HEK293 (cell line): ENCODE results near the gene ZFHX3.
A peak's percentile ranks its signal among the peaks of the same experiment; 100 is the strongest.

Experiments
- CTCF ChIA-PET: fragments of 350-600 bp; formaldehyde crosslinking; extraction: SDS; loops from one replicate; lab custom pipeline; 2021; ENCODE audit warnings: antibody characterized with exemption; lab: Yijun Ruan, JAX
- POLR2A ChIA-PET: fragments of 300-600 bp; formaldehyde crosslinking; extraction: SDS; loops from one replicate; lab custom pipeline; 2020; ENCODE audit warnings: antibody characterized with exemption, inconsistent platforms; lab: Yijun Ruan, JAX
- H3K27ac ChIP-seq: fragments of 200-500 bp; sonication (Bioruptor generic); 2 replicates; pipeline ENCODE4 v1.5.1; 2014; ENCODE audit warnings: low read depth, low read length, control low read depth, inconsistent platforms; ENCODE audit errors: extremely low read depth
- H3K36me3 ChIP-seq, 2 experiments: fragments of 200-500 bp in 1 of 2; sonication (Bioruptor generic) in 1 of 2; 1 replicate in 1 of 2; 2 replicates in 1 of 2; pipeline ENCODE4 v1.5.1; 2014 to 2017; ENCODE audit warnings: inconsistent platforms in 2 of 2, low read length in 2 of 2; ENCODE audit not compliant: control insufficient read depth in 2 of 2, insufficient read depth in 1 of 2
- H3K4me1 ChIP-seq: fragments of 200-500 bp; sonication (Bioruptor generic); 2 replicates; pipeline ENCODE4 v1.5.1; 2014; ENCODE audit warnings: mild to moderate bottlenecking, low read length, inconsistent platforms; ENCODE audit not compliant: control insufficient read depth, insufficient read depth
- H3K4me3 ChIP-seq: 2 replicates; pipeline ENCODE4 v1.5.1; 2011; ENCODE audit warnings: low read depth, mild to moderate bottlenecking, control low read depth, low read length, moderate library complexity
- H3K9me3 ChIP-seq: fragments of 200-500 bp; sonication (Bioruptor generic); 2 replicates; pipeline ENCODE4 v1.5.1; 2014; ENCODE audit warnings: low read depth, low read length, inconsistent platforms; ENCODE audit not compliant: control insufficient read depth, insufficient read depth
- BCL11A ChIP-seq: fragments of 450-650 bp; formaldehyde crosslinking; IDR thresholded peaks from 2 replicates; pipeline ENCODE4 v1.5.1; 2016; ENCODE audit warnings: low read depth, missing biosample characterization, missing genetic modification characterization
- FEZF1 ChIP-seq: fragments of 450-650 bp; formaldehyde crosslinking; IDR thresholded peaks from 2 replicates; pipeline ENCODE4 v1.5.1; 2016; ENCODE audit warnings: missing biosample characterization, missing genetic modification characterization
- KLF1 ChIP-seq: fragments of 450-650 bp; formaldehyde crosslinking; IDR thresholded peaks from 2 replicates; pipeline ENCODE4 v1.5.1; 2016; ENCODE audit warnings: missing biosample characterization, missing genetic modification characterization
- KLF7 ChIP-seq: fragments of 450-650 bp; formaldehyde crosslinking; IDR thresholded peaks from 2 replicates; pipeline ENCODE4 v1.5.1; 2016; ENCODE audit warnings: missing biosample characterization, missing genetic modification characterization, borderline replicate concordance
- TCF7L2 ChIP-seq: IDR thresholded peaks from 2 replicates; pipeline ENCODE4 v1.6.1; 2011; ENCODE audit warnings: low read depth, mild to moderate bottlenecking, inconsistent platforms, low read length, moderate library complexity, borderline replicate concordance
- YY1 ChIP-seq: fragments of 450-650 bp; formaldehyde crosslinking; IDR thresholded peaks from 2 replicates; pipeline ENCODE4 v1.5.1; 2018; ENCODE audit warnings: missing biosample characterization, missing genetic modification characterization
- YY2 ChIP-seq: fragments of 450-650 bp; formaldehyde crosslinking; IDR thresholded peaks from 2 replicates; pipeline ENCODE4 v1.5.1; 2016; ENCODE audit warnings: missing biosample characterization, missing genetic modification characterization
- ZBTB48 ChIP-seq: fragments of 450-650 bp; formaldehyde crosslinking; IDR thresholded peaks from 2 replicates; pipeline ENCODE4 v1.5.1; 2016; ENCODE audit warnings: missing biosample characterization, missing genetic modification characterization
- ZNF19 ChIP-seq: fragments of 450-650 bp; formaldehyde crosslinking; IDR thresholded peaks from 2 replicates; pipeline ENCODE4; 2016; ENCODE audit warnings: missing biosample characterization, missing genetic modification characterization, low read depth
- ZNF223 ChIP-seq: fragments of 450-650 bp; formaldehyde crosslinking; IDR thresholded peaks from 2 replicates; pipeline ENCODE4 v1.5.1; 2016; ENCODE audit warnings: missing biosample characterization, missing genetic modification characterization
- ZNF335 ChIP-seq: fragments of 450-650 bp; formaldehyde crosslinking; conservative IDR thresholded peaks from 2 replicates; pipeline ENCODE4 v1.5.1; 2016; ENCODE audit warnings: missing biosample characterization, missing genetic modification characterization
- ZNF391 ChIP-seq: fragments of 450-650 bp; formaldehyde crosslinking; IDR thresholded peaks from 2 replicates; pipeline ENCODE4 v1.5.1; 2016; ENCODE audit warnings: low read depth, missing biosample characterization, missing genetic modification characterization, borderline replicate concordance
- ZNF416 ChIP-seq: fragments of 450-650 bp; formaldehyde crosslinking; IDR thresholded peaks from 2 replicates; pipeline ENCODE4 v1.5.1; 2016; ENCODE audit warnings: missing biosample characterization, missing genetic modification characterization
- ZNF48 ChIP-seq: fragments of 450-650 bp; formaldehyde crosslinking; IDR thresholded peaks from 2 replicates; pipeline ENCODE4 v1.5.1; 2016; ENCODE audit warnings: missing biosample characterization, missing genetic modification characterization
- ZNF660 ChIP-seq: fragments of 450-650 bp; IDR thresholded peaks from 2 replicates; pipeline ENCODE4 v1.5.1; 2018; ENCODE audit warnings: missing biosample characterization, mild to moderate bottlenecking, missing genetic modification characterization
- ZNF701 ChIP-seq: fragments of 450-650 bp; formaldehyde crosslinking; IDR thresholded peaks from 2 replicates; pipeline ENCODE4 v1.5.1; 2016; ENCODE audit warnings: missing biosample characterization, missing genetic modification characterization
- ZNF776 ChIP-seq: fragments of 450-650 bp; formaldehyde crosslinking; IDR thresholded peaks from 2 replicates; pipeline ENCODE4 v1.5.0; 2017; ENCODE audit warnings: missing biosample characterization, missing genetic modification characterization, borderline replicate concordance
- ZNF777 ChIP-seq: fragments of 450-650 bp; formaldehyde crosslinking; IDR thresholded peaks from 2 replicates; pipeline ENCODE4 v1.5.1; 2017; ENCODE audit warnings: missing biosample characterization, missing genetic modification characterization, borderline replicate concordance
- TF ChIP-seq, protein P1 (sequence below): fragments of 450-650 bp; formaldehyde crosslinking; IDR thresholded peaks from 2 replicates; pipeline ENCODE4 v1.5.1; 2016; ENCODE audit warnings: missing biosample characterization, missing genetic modification characterization
- TF ChIP-seq, protein P2 (sequence below): fragments of 450-650 bp; formaldehyde crosslinking; conservative IDR thresholded peaks from 2 replicates; pipeline ENCODE4 v1.5.1; 2016; ENCODE audit warnings: low read depth, missing biosample characterization, missing genetic modification characterization
- TF ChIP-seq, protein P3 (sequence below): fragments of 450-650 bp; formaldehyde crosslinking; IDR thresholded peaks from 2 replicates; pipeline ENCODE4 v1.5.1; 2016; ENCODE audit warnings: missing biosample characterization, missing genetic modification characterization
- TF ChIP-seq, protein P4 (sequence below): fragments of 450-650 bp; formaldehyde crosslinking; IDR thresholded peaks from 2 replicates; pipeline ENCODE4 v1.5.1; 2017; ENCODE audit warnings: missing biosample characterization, missing genetic modification characterization
- TF ChIP-seq, protein P5 (sequence below): fragments of 450-650 bp; formaldehyde crosslinking; IDR thresholded peaks from 2 replicates; pipeline ENCODE4 v1.5.1; 2016; ENCODE audit warnings: missing biosample characterization, missing genetic modification characterization

Gene ZFHX3

DNA sequence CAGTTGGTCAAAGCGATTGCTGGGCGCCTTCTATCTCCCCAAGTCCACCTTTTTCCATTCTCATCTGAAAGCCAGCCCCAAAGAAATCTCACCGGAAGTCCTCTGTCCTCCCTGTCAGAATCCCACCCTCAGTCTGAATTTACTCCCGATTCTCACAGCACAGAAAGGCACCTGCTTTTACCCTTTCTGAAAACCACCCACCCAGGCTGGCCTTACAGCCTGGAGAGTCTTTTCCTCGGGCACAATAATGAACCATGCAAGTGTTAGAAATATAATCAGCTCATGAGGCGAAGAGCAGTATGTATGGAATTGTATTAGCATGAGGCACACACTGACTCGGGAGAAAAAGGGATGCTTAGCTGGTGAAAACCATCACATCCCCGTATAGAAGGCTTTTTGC, 1.2 kb upstream of the ZFHX3 start (continued):
- TF ChIP-seq, protein P1, sequence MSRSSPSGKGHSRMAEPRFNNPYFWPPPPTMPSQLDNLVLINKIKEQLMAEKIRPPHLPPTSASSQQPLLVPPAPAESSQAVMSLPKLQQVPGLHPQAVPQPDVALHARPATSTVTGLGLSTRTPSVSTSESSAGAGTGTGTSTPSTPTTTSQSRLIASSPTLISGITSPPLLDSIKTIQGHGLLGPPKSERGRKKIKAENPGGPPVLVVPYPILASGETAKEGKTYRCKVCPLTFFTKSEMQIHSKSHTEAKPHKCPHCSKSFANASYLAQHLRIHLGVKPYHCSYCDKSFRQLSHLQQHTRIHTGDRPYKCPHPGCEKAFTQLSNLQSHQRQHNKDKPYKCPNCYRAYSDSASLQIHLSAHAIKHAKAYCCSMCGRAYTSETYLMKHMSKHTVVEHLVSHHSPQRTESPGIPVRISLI: no peak
- TF ChIP-seq ZNF391 (tag by site-specific recombination) (no peak), YY1 (tag by site-specific recombination) (no peak), ZNF776 (tag by site-specific recombination) (no peak), FEZF1 (tag by site-specific recombination) (no peak), ZNF660 (no peak), KLF7 (tag by site-specific recombination) (no peak), TCF7L2 (no peak)
- TF ChIP-seq, protein P2, sequence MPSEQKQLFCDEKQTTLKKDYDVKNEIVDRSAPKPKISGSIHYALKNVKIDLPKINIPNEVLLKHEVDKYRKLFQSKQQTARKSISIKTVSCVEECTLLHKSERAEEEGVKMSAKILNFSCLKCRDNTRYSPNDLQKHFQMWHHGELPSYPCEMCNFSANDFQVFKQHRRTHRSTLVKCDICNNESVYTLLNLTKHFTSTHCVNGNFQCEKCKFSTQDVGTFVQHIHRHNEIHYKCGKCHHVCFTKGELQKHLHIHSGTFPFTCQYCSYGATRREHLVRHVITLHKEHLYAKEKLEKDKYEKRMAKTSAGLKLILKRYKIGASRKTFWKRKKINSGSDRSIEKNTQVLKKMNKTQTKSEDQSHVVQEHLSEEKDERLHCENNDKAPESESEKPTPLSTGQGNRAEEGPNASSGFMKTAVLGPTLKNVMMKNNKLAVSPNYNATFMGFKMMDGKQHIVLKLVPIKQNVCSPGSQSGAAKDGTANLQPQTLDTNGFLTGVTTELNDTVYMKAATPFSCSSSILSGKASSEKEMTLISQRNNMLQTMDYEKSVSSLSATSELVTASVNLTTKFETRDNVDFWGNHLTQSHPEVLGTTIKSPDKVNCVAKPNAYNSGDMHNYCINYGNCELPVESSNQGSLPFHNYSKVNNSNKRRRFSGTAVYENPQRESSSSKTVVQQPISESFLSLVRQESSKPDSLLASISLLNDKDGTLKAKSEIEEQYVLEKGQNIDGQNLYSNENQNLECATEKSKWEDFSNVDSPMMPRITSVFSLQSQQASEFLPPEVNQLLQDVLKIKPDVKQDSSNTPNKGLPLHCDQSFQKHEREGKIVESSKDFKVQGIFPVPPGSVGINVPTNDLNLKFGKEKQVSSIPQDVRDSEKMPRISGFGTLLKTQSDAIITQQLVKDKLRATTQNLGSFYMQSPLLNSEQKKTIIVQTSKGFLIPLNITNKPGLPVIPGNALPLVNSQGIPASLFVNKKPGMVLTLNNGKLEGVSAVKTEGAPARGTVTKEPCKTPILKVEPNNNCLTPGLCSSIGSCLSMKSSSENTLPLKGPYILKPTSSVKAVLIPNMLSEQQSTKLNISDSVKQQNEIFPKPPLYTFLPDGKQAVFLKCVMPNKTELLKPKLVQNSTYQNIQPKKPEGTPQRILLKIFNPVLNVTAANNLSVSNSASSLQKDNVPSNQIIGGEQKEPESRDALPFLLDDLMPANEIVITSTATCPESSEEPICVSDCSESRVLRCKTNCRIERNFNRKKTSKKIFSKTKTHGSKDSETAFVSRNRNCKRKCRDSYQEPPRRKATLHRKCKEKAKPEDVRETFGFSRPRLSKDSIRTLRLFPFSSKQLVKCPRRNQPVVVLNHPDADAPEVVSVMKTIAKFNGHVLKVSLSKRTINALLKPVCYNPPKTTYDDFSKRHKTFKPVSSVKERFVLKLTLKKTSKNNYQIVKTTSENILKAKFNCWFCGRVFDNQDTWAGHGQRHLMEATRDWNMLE (tag by site-specific recombination): no peak
- TF ChIP-seq, protein P3, sequence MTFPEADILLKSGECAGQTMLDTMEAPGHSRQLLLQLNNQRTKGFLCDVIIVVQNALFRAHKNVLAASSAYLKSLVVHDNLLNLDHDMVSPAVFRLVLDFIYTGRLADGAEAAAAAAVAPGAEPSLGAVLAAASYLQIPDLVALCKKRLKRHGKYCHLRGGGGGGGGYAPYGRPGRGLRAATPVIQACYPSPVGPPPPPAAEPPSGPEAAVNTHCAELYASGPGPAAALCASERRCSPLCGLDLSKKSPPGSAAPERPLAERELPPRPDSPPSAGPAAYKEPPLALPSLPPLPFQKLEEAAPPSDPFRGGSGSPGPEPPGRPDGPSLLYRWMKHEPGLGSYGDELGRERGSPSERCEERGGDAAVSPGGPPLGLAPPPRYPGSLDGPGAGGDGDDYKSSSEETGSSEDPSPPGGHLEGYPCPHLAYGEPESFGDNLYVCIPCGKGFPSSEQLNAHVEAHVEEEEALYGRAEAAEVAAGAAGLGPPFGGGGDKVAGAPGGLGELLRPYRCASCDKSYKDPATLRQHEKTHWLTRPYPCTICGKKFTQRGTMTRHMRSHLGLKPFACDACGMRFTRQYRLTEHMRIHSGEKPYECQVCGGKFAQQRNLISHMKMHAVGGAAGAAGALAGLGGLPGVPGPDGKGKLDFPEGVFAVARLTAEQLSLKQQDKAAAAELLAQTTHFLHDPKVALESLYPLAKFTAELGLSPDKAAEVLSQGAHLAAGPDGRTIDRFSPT (tag by site-specific recombination): no peak

DNA sequence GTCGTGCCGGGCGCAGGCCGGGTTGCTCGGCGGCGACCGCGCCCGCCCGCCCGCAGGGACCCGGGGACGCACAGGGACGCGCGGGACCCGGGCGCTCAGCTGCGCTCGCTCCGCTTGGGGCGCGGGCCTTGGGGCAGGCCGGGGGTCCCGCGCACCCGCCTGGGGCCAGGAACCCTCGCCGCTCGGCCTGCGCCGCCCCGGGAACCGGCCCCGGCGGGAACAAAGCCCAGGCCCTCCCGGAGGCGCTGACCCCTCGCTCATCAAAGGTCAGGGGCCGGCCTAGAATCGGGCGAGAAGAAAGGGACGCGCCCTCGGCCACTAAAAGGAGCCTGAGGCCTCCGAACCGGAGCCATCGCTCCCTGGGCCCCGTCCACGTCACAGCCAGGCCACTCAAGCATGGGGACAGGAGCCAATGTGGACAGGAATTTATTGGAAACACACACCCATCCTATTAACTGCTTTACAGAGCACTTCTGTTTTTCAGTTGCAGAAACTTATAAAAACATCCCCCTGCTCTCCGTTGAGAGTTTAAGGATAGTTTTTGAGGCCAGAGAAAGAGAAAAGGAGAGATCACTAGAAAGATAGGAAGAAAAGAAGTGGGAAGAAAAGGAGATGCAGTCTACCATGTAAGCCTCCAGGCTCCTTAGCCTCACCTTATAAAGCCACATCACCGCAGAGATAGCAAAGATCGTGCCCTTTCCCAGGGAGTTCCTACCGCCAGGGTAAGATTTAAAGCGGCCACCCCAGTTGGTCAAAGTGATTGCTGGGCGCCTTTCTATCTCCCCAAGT, 558 bp upstream of the ZFHX3 start:
- POLR2A ChIA-PET: interaction anchor here (1.0 to 1.7 kb wide), 3 partner anchors 8 to 216 kb away, joined by 4 to 6 read pairs (median 4); no protein-coding TSS in a partner anchor
- H3K4me3 ChIP-seq: peak overlapping the region; percentile 76
- no peaks in the 10 kb centered on the region for H3K36me3 ChIP-seq
- H3K9me3 ChIP-seq: no peaks in the 10 kb centered on the region
- peaks cover 51% of the 10 kb centered on the region for H3K4me1 ChIP-seq
- H3K27ac ChIP-seq: peak overlapping the region; percentile 92
- CTCF ChIA-PET: interaction anchor here (0.6 to 1.7 kb wide), 4 partner anchors 138 to 1059 kb away, joined by 3 to 10 read pairs (median 5); no protein-coding TSS in a partner anchor
- TF ChIP-seq ZNF335 (tag by site-specific recombination): peak; percentile 32; the same call in 1 of the 2 replicates
- TF ChIP-seq, protein P4, sequence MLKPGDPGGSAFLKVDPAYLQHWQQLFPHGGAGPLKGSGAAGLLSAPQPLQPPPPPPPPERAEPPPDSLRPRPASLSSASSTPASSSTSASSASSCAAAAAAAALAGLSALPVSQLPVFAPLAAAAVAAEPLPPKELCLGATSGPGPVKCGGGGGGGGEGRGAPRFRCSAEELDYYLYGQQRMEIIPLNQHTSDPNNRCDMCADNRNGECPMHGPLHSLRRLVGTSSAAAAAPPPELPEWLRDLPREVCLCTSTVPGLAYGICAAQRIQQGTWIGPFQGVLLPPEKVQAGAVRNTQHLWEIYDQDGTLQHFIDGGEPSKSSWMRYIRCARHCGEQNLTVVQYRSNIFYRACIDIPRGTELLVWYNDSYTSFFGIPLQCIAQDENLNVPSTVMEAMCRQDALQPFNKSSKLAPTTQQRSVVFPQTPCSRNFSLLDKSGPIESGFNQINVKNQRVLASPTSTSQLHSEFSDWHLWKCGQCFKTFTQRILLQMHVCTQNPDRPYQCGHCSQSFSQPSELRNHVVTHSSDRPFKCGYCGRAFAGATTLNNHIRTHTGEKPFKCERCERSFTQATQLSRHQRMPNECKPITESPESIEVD (tag by site-specific recombination): no peak
- TF ChIP-seq, protein P5, sequence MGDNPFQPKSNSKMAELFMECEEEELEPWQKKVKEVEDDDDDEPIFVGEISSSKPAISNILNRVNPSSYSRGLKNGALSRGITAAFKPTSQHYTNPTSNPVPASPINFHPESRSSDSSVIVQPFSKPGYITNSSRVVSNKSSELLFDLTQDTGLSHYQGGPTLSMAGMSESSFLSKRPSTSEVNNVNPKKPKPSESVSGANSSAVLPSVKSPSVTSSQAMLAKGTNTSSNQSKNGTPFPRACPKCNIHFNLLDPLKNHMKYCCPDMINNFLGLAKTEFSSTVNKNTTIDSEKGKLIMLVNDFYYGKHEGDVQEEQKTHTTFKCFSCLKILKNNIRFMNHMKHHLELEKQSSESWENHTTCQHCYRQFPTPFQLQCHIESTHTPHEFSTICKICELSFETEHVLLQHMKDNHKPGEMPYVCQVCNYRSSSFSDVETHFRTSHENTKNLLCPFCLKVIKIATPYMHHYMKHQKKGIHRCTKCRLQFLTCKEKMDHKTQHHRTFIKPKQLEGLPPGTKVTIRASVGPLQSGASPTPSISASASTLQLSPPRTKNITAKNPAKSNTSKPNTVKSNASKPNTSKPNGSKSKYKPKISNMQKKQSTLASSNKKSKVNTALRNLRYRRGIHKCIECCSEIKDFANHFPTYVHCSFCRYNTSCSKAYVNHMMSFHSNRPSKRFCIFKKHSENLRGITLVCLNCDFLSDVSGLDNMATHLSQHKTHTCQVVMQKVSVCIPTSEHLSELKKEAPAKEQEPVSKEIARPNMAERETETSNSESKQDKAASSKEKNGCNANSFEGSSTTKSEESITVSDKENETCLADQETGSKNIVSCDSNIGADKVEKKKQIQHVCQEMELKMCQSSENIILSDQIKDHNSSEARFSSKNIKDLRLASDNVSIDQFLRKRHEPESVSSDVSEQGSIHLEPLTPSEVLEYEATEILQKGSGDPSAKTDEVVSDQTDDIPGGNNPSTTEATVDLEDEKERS: no peak
- TF ChIP-seq BCL11A (tag by site-specific recombination): no peak
- TF ChIP-seq ZNF701 (tag by site-specific recombination): no peak
- peak; percentile 43; the same call in 1 of the 2 replicates for TF ChIP-seq ZBTB48 (tag by site-specific recombination)
- TF ChIP-seq ZNF416: no peak
- TF ChIP-seq ZNF777 (tag by site-specific recombination): no peak
- peak; percentile 35 for TF ChIP-seq KLF1
- no peak for TF ChIP-seq ZNF48 (tag by site-specific recombination)
- TF ChIP-seq ZNF223 (tag by site-specific recombination): no peak
- no peak for TF ChIP-seq ZNF19 (tag by site-specific recombination)
- TF ChIP-seq YY2 (tag by site-specific recombination): no peak
